GM10266 (cell line): ENCODE data around the gene CLC.
"Not testable (repeated sequence)": the region's sequence is repeated elsewhere in the genome, so short reads cannot be mapped to it uniquely, and the experiment has no call there.

Experiments
- DNase-seq: peaks from one replicate; pipeline ENCODE4 v3.0.0; 2012; ENCODE audit errors: extremely low spot score
- TF ChIP-seq, protein P1 (sequence below): IDR thresholded peaks from 2 replicates; pipeline ENCODE4 v1.5.1; 2012; ENCODE audit warnings: mild to moderate bottlenecking, low read depth; ENCODE audit not compliant: control insufficient read depth, insufficient read depth; ENCODE audit errors: missing control alignments

CLC gene

DNA sequence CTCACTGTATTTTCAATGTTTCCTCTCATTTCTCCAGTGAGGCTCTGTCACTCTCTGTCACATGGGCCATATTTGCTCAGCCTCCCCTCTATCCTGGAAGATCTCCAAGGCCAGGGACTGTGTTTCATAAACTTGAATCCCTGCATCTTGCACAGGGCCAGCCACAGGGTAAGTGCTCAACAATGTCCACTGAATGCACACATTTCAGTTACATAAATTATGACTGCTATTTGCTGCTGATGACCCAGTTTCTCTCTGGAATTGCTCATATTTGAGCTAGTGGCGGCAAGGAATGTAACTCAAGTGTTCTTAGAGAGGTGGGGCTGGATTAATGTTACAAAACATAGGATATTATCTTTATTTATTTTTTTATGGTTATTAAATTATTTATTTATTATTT is 6.1 kb downstream of the CLC start:
- TF ChIP-seq, protein P1, sequence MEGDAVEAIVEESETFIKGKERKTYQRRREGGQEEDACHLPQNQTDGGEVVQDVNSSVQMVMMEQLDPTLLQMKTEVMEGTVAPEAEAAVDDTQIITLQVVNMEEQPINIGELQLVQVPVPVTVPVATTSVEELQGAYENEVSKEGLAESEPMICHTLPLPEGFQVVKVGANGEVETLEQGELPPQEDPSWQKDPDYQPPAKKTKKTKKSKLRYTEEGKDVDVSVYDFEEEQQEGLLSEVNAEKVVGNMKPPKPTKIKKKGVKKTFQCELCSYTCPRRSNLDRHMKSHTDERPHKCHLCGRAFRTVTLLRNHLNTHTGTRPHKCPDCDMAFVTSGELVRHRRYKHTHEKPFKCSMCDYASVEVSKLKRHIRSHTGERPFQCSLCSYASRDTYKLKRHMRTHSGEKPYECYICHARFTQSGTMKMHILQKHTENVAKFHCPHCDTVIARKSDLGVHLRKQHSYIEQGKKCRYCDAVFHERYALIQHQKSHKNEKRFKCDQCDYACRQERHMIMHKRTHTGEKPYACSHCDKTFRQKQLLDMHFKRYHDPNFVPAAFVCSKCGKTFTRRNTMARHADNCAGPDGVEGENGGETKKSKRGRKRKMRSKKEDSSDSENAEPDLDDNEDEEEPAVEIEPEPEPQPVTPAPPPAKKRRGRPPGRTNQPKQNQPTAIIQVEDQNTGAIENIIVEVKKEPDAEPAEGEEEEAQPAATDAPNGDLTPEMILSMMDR: no peak
- no peak for DNase-seq

DNA sequence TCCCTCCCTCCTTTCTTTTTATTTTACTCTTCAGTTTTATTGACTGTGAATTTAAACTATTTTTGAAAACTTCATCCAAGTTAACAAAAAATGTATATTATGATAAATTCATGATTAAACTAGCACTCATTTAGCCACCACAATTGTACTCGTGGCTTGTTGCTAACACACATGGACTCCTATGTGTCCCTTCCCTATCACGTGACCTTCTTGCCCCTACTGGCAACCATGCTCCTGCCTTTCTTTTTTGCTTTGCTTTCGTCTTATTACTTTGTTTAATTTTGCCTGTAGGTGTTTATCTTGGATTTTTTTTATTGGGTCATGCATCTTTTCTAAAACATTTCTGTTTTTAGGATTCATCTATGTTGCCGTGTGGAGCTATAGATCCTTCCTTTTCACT is 8.2 kb downstream of the CLC start:
- no peak for DNase-seq
- TF ChIP-seq, protein P1: no peak

- DNase-seq: no peak
- TF ChIP-seq, protein P1: no peak
These were observed 9.8 kb downstream of the CLC start for GRCh38 chr19:39728040-39728439.

DNA sequence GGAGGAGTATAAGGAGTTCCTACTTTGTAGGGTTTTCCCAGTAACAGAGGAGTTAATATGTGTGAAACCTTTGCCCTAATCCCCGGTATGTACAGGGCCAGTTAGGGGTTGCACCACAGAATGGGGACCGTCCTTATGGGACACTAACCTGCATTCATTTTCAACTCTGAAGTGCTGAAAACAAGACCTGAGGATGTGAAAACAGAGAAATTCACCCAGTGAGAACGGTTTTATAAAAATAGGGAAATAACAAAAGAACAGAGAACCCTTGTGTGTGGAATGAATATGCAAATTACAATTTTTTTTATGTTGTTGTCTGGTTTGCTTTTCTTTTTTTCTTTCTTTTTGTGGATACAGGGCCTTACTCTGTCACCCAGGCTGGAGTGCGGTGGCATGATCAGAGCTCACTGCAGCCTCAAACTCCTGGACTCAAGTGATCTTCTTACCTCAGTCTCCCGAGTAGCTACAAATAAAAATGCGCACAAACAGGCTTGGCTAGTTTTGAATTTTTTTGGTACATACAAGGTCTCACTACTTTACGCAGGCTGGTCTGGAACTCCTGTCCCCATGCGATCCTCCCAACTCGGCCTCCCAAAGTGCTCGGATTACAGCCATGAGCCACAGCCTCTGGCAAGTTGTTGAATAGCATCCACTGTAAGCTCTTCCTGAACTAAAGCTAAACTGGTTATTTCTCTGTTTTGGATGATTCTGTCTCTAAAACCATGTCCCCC is 10.6 kb downstream of the CLC start:
- TF ChIP-seq, protein P1: no peak
- DNase-seq: peak; percentile 18

GRCh38 chr19:39725995-39726394 is 11.8 kb downstream of the CLC start:
- TF ChIP-seq, protein P1: no peak
- DNase-seq: no peak

DNA sequence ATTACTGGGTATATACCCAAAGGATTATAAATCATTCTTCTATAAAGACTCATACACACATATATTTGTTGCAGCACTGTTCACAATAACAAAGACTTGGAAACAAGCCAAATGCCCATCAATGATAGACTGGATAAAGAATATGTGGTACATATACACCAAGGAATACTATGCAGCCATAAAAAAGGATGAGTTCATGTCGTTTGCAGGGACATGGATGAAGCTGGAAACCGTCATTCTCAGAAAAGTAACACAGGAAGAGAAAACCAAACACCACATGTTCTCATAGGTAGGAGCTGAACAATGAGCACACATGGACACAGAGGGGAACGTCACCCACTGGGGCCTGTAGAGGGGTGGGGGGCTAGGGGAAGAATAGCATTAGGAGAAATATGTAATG is 17.7 kb downstream of the CLC start:
- not testable (repeated sequence) for DNase-seq

GRCh38 chr19:39710333-39710890 is 27.4 kb downstream of the CLC start:
- TF ChIP-seq, protein P1: no peak
- DNase-seq: no peak
